ENCODE measurements around the gene TTC8.

GRCh38 chr14:88844980-88845491 is 20.6 kb downstream of the TTC8 start:
- TF ChIP-seq CTCF (IDR thresholded peaks at IDR 0.05; ENCODE audit: low read length): no peak
- no peak for TF ChIP-seq EZH2phosphoT487 (IDR thresholded peaks at IDR 0.05; ENCODE audit: low read length)
- no peak for TF ChIP-seq EZH2 (optimal IDR thresholded peaks at IDR 0.05; ENCODE audit: low read depth, low read length)

Data from MM.1S (cell line).